GM12873 (cell line): ENCODE results near the gene LMBR1.

ENCODE experiments used
- CTCF ChIP-seq: IDR thresholded peaks from 2 replicates; pipeline ENCODE4 v1.5.1; 2012; ENCODE audit warnings: low read depth, mild to moderate bottlenecking, moderate library complexity, low read length, control low read depth; ENCODE audit not compliant: insufficient read depth; ENCODE audit errors: missing control alignments

Gene LMBR1

GRCh38 chr7:156640949-156641485, 252.0 kb downstream of the LMBR1 start:
- TF ChIP-seq CTCF = no peak

GRCh38 chr7:156640257-156640948, 252.6 kb downstream of the LMBR1 start, which contains the start of gene RNF32:
TSS of gene RNF32 (plus strand) at chr7:156640774. CDS start at chr7:156643878, 3,104 bp downstream.
- TF ChIP-seq CTCF = no peak

GRCh38 chr7:156639426-156640256, 253.3 kb downstream of the LMBR1 start:
- no peak for TF ChIP-seq CTCF

DNA sequence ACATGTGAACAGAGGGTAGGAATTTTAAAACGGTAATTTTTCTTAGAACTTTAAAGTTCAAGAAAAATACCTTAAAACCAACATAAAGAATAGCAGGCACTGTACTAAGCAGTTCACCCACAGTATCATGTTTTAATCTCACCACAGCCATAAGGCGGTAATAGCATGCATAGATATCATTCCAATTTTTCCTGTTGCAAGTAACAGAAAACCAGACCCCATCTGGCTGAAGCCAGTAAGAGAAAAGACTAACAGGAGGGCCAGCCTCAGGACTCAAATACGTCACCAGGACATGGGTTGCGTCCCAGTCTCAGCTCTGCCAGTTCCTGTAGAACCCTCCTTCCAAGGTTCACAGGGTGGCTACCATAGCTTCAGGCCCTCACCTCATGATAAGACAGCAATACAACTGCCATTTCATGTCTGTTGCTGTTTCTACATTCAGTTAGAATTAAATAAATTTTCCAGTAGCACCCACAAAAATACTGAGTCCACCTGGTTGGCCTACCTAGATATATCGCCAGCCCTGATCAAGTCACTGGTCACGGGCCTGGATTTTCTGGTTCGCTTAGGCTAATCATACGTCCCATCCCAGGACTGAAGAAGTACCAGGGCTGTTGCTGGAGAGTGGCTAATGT, 254.4 kb downstream of the LMBR1 start:
- no peak for TF ChIP-seq CTCF

GRCh38 chr7:156635529-156636385, 257.2 kb downstream of the LMBR1 start:
- no peak for TF ChIP-seq CTCF

DNA sequence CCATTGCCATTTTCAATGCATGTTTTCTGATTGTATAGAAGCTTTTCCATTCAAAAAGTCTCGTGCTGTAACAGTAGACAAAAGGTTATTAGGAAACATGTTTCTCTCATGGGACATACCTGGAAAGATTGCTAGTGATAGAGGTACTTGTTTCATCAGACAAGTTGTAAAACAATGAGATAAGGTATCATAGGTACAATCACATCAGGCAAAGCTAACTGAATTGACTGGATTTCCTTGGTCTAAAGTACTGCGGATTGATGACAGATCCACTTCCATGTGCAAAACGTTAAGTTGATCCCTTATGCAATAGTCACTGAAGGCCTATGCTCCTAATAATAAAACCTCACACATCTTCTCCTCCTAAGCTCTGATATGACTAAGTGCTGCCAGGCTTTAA, 258.9 kb downstream of the LMBR1 start:
- no peak for TF ChIP-seq CTCF
